WTC11 (cell line): Measurements from ENCODE around the gene ARRDC1.

Experiments
- ATF1 ChIP-seq: sonication (generic); formaldehyde crosslinking; IDR thresholded peaks from 2 replicates; pipeline ENCODE4 v1.8.1; 2023; ENCODE audit warnings: mild to moderate bottlenecking, moderate library complexity, missing genetic modification reagents
- ATF3 ChIP-seq: sonication (generic); formaldehyde crosslinking; conservative IDR thresholded peaks from 2 replicates; pipeline ENCODE4 v1.8.1; 2022; ENCODE audit warnings: mild to moderate bottlenecking, missing genetic modification reagents
- ESRRA ChIP-seq: sonication (generic); formaldehyde crosslinking; IDR thresholded peaks from 2 replicates; pipeline ENCODE4 v1.8.1; 2022; ENCODE audit warnings: mild to moderate bottlenecking, missing genetic modification reagents, borderline replicate concordance
- FOXP1 ChIP-seq: sonication (generic); formaldehyde crosslinking; IDR thresholded peaks from 2 replicates; pipeline ENCODE4 v1.8.0; 2022; ENCODE audit warnings: missing genetic modification reagents, mild to moderate bottlenecking, moderate library complexity, borderline replicate concordance
- GTF2I ChIP-seq: fragments of 250-450 bp; sonication (Bioruptor Pico); conservative IDR thresholded peaks from 2 replicates; pipeline ENCODE4 v1.4.0; 2021; ENCODE audit warnings: mild to moderate bottlenecking
- HMGXB4 ChIP-seq: sonication (generic); formaldehyde crosslinking; IDR thresholded peaks from 2 replicates; pipeline ENCODE4 v1.8.1; 2023; ENCODE audit warnings: mild to moderate bottlenecking, moderate library complexity, missing genetic modification reagents
- NR1H2 ChIP-seq: sonication (generic); formaldehyde crosslinking; IDR thresholded peaks from 2 replicates; pipeline ENCODE4 v1.9.0; 2021; ENCODE audit warnings: mild to moderate bottlenecking, moderate library complexity, missing genetic modification reagents
- SMAD3 ChIP-seq: sonication (generic); formaldehyde crosslinking; IDR thresholded peaks from 2 replicates; pipeline ENCODE4 v1.8.0; 2022; ENCODE audit warnings: missing genetic modification reagents, mild to moderate bottlenecking, borderline replicate concordance
- ZNF396 ChIP-seq: fragments of 250-450 bp; sonication (Bioruptor Pico); IDR thresholded peaks from 2 replicates; pipeline ENCODE4 v1.8.0; 2021; ENCODE audit warnings: mild to moderate bottlenecking, moderate library complexity, borderline replicate concordance
- TF ChIP-seq, protein P1 (sequence below): sonication (generic); formaldehyde crosslinking; IDR thresholded peaks from 2 replicates; pipeline ENCODE4 v1.8.0; 2022; ENCODE audit warnings: mild to moderate bottlenecking, missing genetic modification reagents
- TF ChIP-seq, protein P2 (sequence below): sonication (generic); formaldehyde crosslinking; IDR thresholded peaks from 2 replicates; pipeline ENCODE4 v1.8.0; 2023; ENCODE audit warnings: mild to moderate bottlenecking, missing genetic modification reagents
- TF ChIP-seq, protein P3 (sequence below): fragments of 200-600 bp; IDR thresholded peaks from 2 replicates; pipeline ENCODE4 v1.8.0; 2022; ENCODE audit warnings: antibody characterized with exemption

DNA sequence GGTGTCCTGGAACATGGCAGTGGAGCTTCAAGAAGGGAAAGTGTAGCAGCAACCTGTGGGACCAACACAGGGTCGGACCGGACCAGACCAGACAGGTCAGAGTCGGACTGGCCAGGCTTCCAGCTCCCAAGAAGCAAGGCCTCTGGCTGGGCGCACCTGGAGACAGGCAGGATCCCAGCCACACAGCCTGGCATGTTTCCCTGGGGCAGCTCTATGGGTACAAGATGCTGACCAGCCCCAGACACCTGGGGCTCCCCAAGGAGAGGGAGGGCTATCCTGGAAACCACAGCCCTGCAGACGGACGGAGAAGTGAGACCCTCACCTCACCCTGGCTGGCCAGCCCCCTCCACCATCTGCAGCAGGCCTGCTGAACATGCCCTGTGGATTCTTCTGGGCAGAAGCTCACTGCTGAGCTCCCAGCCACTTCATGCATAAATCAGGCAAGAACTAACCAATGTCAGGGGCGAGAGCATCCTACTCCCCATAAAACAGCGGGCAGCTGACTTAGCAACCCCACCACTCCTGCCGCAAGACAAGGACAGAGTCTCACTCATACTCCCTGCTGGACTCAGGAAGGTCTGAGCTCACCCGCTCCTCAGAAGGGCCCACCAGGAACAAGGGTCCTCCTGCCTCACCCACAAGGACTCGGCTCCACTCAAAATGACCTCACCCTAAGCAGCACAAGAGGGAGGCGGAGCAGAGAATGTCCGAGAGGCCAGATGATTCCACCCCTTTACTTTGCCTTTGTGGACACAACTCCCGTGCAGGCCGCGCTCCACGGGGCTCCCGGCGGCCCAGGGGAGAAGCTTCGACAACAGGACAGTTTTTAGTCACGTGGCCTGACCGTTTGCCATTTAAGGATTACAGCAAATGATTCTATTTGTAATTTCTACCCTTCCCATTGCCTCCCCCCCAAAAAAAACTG lies 23.9 kb upstream of the ARRDC1 start:
- TF ChIP-seq GTF2I (CRISPR knock-in tag), result no peak
- TF ChIP-seq, protein P1, sequence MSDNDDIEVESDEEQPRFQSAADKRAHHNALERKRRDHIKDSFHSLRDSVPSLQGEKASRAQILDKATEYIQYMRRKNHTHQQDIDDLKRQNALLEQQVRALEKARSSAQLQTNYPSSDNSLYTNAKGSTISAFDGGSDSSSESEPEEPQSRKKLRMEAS (CRISPR knock-in tag), result no peak
- TF ChIP-seq FOXP1 (CRISPR knock-in tag), result no peak
- TF ChIP-seq ZNF396, result no peak
- no peak for TF ChIP-seq SMAD3
- no peak for TF ChIP-seq HMGXB4 (CRISPR knock-in tag)
- TF ChIP-seq ESRRA (CRISPR knock-in tag), result no peak
- TF ChIP-seq, protein P2, sequence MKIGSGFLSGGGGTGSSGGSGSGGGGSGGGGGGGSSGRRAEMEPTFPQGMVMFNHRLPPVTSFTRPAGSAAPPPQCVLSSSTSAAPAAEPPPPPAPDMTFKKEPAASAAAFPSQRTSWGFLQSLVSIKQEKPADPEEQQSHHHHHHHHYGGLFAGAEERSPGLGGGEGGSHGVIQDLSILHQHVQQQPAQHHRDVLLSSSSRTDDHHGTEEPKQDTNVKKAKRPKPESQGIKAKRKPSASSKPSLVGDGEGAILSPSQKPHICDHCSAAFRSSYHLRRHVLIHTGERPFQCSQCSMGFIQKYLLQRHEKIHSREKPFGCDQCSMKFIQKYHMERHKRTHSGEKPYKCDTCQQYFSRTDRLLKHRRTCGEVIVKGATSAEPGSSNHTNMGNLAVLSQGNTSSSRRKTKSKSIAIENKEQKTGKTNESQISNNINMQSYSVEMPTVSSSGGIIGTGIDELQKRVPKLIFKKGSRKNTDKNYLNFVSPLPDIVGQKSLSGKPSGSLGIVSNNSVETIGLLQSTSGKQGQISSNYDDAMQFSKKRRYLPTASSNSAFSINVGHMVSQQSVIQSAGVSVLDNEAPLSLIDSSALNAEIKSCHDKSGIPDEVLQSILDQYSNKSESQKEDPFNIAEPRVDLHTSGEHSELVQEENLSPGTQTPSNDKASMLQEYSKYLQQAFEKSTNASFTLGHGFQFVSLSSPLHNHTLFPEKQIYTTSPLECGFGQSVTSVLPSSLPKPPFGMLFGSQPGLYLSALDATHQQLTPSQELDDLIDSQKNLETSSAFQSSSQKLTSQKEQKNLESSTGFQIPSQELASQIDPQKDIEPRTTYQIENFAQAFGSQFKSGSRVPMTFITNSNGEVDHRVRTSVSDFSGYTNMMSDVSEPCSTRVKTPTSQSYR (CRISPR knock-in tag), result no peak
- no peak for TF ChIP-seq ATF3 (CRISPR knock-in tag)
- no peak for TF ChIP-seq NR1H2 (CRISPR knock-in tag)
- TF ChIP-seq ATF1 (CRISPR knock-in tag), result no peak
- TF ChIP-seq, protein P3, sequence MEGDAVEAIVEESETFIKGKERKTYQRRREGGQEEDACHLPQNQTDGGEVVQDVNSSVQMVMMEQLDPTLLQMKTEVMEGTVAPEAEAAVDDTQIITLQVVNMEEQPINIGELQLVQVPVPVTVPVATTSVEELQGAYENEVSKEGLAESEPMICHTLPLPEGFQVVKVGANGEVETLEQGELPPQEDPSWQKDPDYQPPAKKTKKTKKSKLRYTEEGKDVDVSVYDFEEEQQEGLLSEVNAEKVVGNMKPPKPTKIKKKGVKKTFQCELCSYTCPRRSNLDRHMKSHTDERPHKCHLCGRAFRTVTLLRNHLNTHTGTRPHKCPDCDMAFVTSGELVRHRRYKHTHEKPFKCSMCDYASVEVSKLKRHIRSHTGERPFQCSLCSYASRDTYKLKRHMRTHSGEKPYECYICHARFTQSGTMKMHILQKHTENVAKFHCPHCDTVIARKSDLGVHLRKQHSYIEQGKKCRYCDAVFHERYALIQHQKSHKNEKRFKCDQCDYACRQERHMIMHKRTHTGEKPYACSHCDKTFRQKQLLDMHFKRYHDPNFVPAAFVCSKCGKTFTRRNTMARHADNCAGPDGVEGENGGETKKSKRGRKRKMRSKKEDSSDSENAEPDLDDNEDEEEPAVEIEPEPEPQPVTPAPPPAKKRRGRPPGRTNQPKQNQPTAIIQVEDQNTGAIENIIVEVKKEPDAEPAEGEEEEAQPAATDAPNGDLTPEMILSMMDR, result no peak
